HEK293 (cell line): ENCODE data around the gene HNRNPA0.

Experiments used
- CTCF ChIA-PET: fragments of 350-600 bp; formaldehyde crosslinking; extraction: SDS; loops from one replicate; lab custom pipeline; 2021; ENCODE audit warnings: antibody characterized with exemption; lab: Yijun Ruan, JAX
- POLR2A ChIA-PET: fragments of 300-600 bp; formaldehyde crosslinking; extraction: SDS; loops from one replicate; lab custom pipeline; 2020; ENCODE audit warnings: antibody characterized with exemption, inconsistent platforms; lab: Yijun Ruan, JAX
- H3K27ac ChIP-seq: fragments of 200-500 bp; sonication (Bioruptor generic); 2 replicates; pipeline ENCODE4 v1.5.1; 2014; ENCODE audit warnings: low read depth, low read length, control low read depth, inconsistent platforms; ENCODE audit errors: extremely low read depth
- H3K36me3 ChIP-seq, 2 experiments: fragments of 200-500 bp in 1 of 2; sonication (Bioruptor generic) in 1 of 2; 1 replicate in 1 of 2; 2 replicates in 1 of 2; pipeline ENCODE4 v1.5.1; 2014 to 2017; ENCODE audit warnings: inconsistent platforms in 2 of 2, low read length in 2 of 2; ENCODE audit not compliant: control insufficient read depth in 2 of 2, insufficient read depth in 1 of 2
- H3K4me1 ChIP-seq: fragments of 200-500 bp; sonication (Bioruptor generic); 2 replicates; pipeline ENCODE4 v1.5.1; 2014; ENCODE audit warnings: mild to moderate bottlenecking, low read length, inconsistent platforms; ENCODE audit not compliant: control insufficient read depth, insufficient read depth
- H3K4me3 ChIP-seq: 2 replicates; pipeline ENCODE4 v1.5.1; 2011; ENCODE audit warnings: low read depth, mild to moderate bottlenecking, control low read depth, low read length, moderate library complexity
- H3K9me3 ChIP-seq: fragments of 200-500 bp; sonication (Bioruptor generic); 2 replicates; pipeline ENCODE4 v1.5.1; 2014; ENCODE audit warnings: low read depth, low read length, inconsistent platforms; ENCODE audit not compliant: control insufficient read depth, insufficient read depth
- YY1 ChIP-seq: fragments of 450-650 bp; formaldehyde crosslinking; IDR thresholded peaks from 2 replicates; pipeline ENCODE4 v1.5.1; 2018; ENCODE audit warnings: missing biosample characterization, missing genetic modification characterization
- ZBTB26 ChIP-seq: fragments of 450-650 bp; formaldehyde crosslinking; optimal IDR thresholded peaks from 2 replicates; pipeline ENCODE3; 2016; ENCODE audit warnings: missing biosample characterization, mild to moderate bottlenecking, missing genetic modification characterization
- ZNF112 ChIP-seq: fragments of 450-650 bp; formaldehyde crosslinking; IDR thresholded peaks from 2 replicates; pipeline ENCODE4 v1.5.0; 2017; ENCODE audit warnings: missing biosample characterization, missing genetic modification characterization
- ZNF132 ChIP-seq: fragments of 450-650 bp; formaldehyde crosslinking; IDR thresholded peaks from 2 replicates; pipeline ENCODE4 v1.5.1; 2017; ENCODE audit warnings: missing biosample characterization, missing genetic modification characterization, borderline replicate concordance
- ZNF169 ChIP-seq: fragments of 450-650 bp; formaldehyde crosslinking; IDR thresholded peaks from 2 replicates; pipeline ENCODE4 v1.5.1; 2016; ENCODE audit warnings: missing biosample characterization, missing genetic modification characterization
- ZNF221 ChIP-seq: fragments of 450-650 bp; formaldehyde crosslinking; IDR thresholded peaks from 2 replicates; pipeline ENCODE4 v1.5.1; 2017; ENCODE audit warnings: missing biosample characterization, missing genetic modification characterization, borderline replicate concordance
- ZNF24 ChIP-seq: fragments of 450-650 bp; formaldehyde crosslinking; IDR thresholded peaks from 2 replicates; pipeline ENCODE4 v1.5.1; 2016; ENCODE audit warnings: missing biosample characterization, missing genetic modification characterization
- ZNF311 ChIP-seq: fragments of 450-650 bp; formaldehyde crosslinking; IDR thresholded peaks from 2 replicates; pipeline ENCODE4 v1.5.1; 2017; ENCODE audit warnings: missing biosample characterization, missing genetic modification characterization, borderline replicate concordance
- ZNF521 ChIP-seq: fragments of 450-650 bp; formaldehyde crosslinking; IDR thresholded peaks from 2 replicates; pipeline ENCODE4 v1.5.1; 2017; ENCODE audit warnings: missing biosample characterization, mild to moderate bottlenecking, missing genetic modification characterization
- ZSCAN23 ChIP-seq: fragments of 450-650 bp; formaldehyde crosslinking; IDR thresholded peaks from 2 replicates; pipeline ENCODE4 v1.5.1; 2016; ENCODE audit warnings: missing biosample characterization, missing genetic modification characterization
- TF ChIP-seq, protein P1 (sequence below): fragments of 450-650 bp; formaldehyde crosslinking; IDR thresholded peaks from 2 replicates; pipeline ENCODE4; 2016; ENCODE audit warnings: missing biosample characterization, missing genetic modification characterization
- TF ChIP-seq, protein P2 (sequence below): fragments of 450-650 bp; formaldehyde crosslinking; IDR thresholded peaks from 2 replicates; pipeline ENCODE4 v1.5.1; 2017; ENCODE audit warnings: missing biosample characterization, missing genetic modification characterization

The HNRNPA0 gene

DNA sequence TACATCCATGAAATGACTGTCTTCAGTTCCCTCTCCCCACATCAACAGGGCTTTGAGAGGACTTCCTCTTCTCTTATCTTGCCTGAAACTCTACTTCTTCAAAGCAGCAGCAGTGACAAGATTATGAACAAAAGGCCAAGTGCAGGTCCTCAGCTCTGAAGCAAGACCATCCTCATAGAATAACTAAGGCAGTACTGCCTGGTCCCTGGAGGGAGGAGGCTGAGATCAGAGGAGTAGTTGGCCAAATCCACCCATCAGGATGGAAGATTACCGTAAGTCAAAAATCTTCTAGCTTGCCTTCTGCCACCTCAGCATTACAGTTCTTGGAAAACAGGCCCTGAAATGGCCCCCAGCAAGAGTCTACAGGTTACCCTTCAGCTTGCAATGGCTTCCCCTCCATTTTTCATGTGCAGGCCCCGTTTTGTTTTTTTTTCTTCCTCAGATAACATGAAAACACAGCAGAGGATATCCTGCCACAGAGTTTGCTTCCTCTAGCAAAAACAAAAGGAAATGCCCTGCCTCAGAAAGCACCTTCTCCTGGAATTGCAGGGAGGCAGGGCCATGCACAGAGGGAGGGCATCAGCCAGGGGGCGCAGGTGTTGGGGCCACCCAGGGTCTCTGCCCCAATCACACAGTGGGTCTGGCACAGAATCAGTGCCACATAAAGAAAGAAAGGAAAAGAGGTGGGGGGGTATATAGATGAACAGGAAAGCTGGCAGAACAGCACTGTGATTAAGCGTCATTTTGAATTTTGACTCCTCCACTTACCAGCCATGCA, 58.3 kb downstream of the HNRNPA0 start:
- peaks cover 0 to 9% of the 10 kb centered on the region in 2 experiments; a peak in 1 of 3 replicates for H3K36me3 ChIP-seq
- no peaks in the 10 kb centered on the region for H3K4me1 ChIP-seq
- CTCF ChIA-PET: interaction anchor here (0.6 to 1.0 kb wide), 3 partner anchors 38 to 883 kb away, joined by 3 to 5 read pairs (median 3); no protein-coding TSS in a partner anchor
- POLR2A ChIA-PET: no interaction called here
- no peak overlapping the region for H3K4me3 ChIP-seq
- no peaks in the 10 kb centered on the region for H3K9me3 ChIP-seq
- H3K27ac ChIP-seq: no peak overlapping the region
- no peak for TF ChIP-seq ZNF112 (tag by site-specific recombination)
- TF ChIP-seq, protein P1, sequence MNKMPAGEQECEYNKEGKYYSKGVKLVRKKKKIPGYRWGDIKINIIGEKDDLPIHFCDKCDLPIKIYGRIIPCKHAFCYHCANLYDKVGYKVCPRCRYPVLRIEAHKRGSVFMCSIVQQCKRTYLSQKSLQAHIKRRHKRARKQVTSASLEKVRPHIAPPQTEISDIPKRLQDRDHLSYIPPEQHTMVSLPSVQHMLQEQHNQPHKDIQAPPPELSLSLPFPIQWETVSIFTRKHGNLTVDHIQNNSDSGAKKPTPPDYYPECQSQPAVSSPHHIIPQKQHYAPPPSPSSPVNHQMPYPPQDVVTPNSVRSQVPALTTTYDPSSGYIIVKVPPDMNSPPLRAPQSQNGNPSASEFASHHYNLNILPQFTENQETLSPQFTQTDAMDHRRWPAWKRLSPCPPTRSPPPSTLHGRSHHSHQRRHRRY: no peak
- TF ChIP-seq, protein P2, sequence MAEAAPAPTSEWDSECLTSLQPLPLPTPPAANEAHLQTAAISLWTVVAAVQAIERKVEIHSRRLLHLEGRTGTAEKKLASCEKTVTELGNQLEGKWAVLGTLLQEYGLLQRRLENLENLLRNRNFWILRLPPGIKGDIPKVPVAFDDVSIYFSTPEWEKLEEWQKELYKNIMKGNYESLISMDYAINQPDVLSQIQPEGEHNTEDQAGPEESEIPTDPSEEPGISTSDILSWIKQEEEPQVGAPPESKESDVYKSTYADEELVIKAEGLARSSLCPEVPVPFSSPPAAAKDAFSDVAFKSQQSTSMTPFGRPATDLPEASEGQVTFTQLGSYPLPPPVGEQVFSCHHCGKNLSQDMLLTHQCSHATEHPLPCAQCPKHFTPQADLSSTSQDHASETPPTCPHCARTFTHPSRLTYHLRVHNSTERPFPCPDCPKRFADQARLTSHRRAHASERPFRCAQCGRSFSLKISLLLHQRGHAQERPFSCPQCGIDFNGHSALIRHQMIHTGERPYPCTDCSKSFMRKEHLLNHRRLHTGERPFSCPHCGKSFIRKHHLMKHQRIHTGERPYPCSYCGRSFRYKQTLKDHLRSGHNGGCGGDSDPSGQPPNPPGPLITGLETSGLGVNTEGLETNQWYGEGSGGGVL: no peak
- no peak for TF ChIP-seq ZNF221 (tag by site-specific recombination)
- no peak for TF ChIP-seq YY1 (tag by site-specific recombination)
- TF ChIP-seq ZNF521 (tag by site-specific recombination): no peak
- no peak for TF ChIP-seq ZSCAN23
- no peak for TF ChIP-seq ZNF24 (tag by site-specific recombination)
- no peak for TF ChIP-seq ZBTB26 (tag by site-specific recombination)
- TF ChIP-seq ZNF169 (tag by site-specific recombination): no peak
- no peak for TF ChIP-seq ZNF311 (tag by site-specific recombination)
- no peak for TF ChIP-seq ZNF132 (tag by site-specific recombination)
